SK-N-SH treated with all-trans-retinoic acid at 6 μM for 48 hours (cell line): Measurements from ENCODE around the gene SIL1.

Source experiments
- ARNTL ChIP-seq: fragments of 450-650 bp; formaldehyde crosslinking; IDR thresholded peaks from 2 replicates; pipeline ENCODE4 v1.5.0; 2020; ENCODE audit warnings: low read depth, mild to moderate bottlenecking, moderate library complexity, borderline replicate concordance
- GLIS3 ChIP-seq: fragments of 250-450 bp; sonication (Bioruptor Pico); IDR thresholded peaks from 2 replicates; pipeline ENCODE4 v1.5.0; 2020; ENCODE audit warnings: mild to moderate bottlenecking, moderate library complexity
- ISL1 ChIP-seq: fragments of 250-450 bp; sonication (Bioruptor Pico); IDR thresholded peaks from 2 replicates; pipeline ENCODE4 v2.1.2; 2022; ENCODE audit warnings: mild to moderate bottlenecking, moderate library complexity
- OSR1 ChIP-seq: fragments of 250-450 bp; sonication (Bioruptor Pico); IDR thresholded peaks from 2 replicates; pipeline ENCODE4 v1.8.0; 2022; ENCODE audit warnings: moderate library complexity, mild to moderate bottlenecking, inconsistent platforms
- RARB ChIP-seq: fragments of 250-450 bp; sonication (Bioruptor Pico); IDR thresholded peaks from 2 replicates; pipeline ENCODE4 v1.8.0; 2021; ENCODE audit warnings: mild to moderate bottlenecking, moderate library complexity
- SNAI2 ChIP-seq: fragments of 250-450 bp; sonication (Bioruptor Pico); IDR thresholded peaks from 2 replicates; pipeline ENCODE4 v1.5.0; 2020; ENCODE audit warnings: mild to moderate bottlenecking, moderate library complexity
- TCF4 ChIP-seq: fragments of 250-450 bp; sonication (Bioruptor Pico); IDR thresholded peaks from 2 replicates; pipeline ENCODE4 v1.8.0; 2021; ENCODE audit warnings: mild to moderate bottlenecking, moderate library complexity, borderline replicate concordance
- ZC3H10 ChIP-seq: fragments of 250-450 bp; sonication (Bioruptor Pico); IDR thresholded peaks from 2 replicates; pipeline ENCODE4 v1.5.1; 2021; ENCODE audit warnings: mild to moderate bottlenecking, moderate library complexity
- ZFP3 ChIP-seq: fragments of 250-450 bp; sonication (Bioruptor Pico); IDR thresholded peaks from 2 replicates; pipeline ENCODE4 v1.5.0; 2020; ENCODE audit warnings: mild to moderate bottlenecking, moderate library complexity
- ZNF70 ChIP-seq: fragments of 450-650 bp; formaldehyde crosslinking; IDR thresholded peaks from 2 replicates; pipeline ENCODE4 v1.5.0; 2020; ENCODE audit warnings: mild to moderate bottlenecking, moderate library complexity
- ZNF8 ChIP-seq: fragments of 450-650 bp; formaldehyde crosslinking; IDR thresholded peaks from 2 replicates; pipeline ENCODE4 v1.5.0; 2020; ENCODE audit warnings: mild to moderate bottlenecking, moderate library complexity
- TF ChIP-seq, protein P1 (sequence below): fragments of 250-450 bp; sonication (Bioruptor Pico); IDR thresholded peaks from 2 replicates; pipeline ENCODE4 v1.8.0; 2020; ENCODE audit warnings: mild to moderate bottlenecking, moderate library complexity, borderline replicate concordance
- TF ChIP-seq, protein P2 (sequence below): fragments of 250-450 bp; sonication (Bioruptor Pico); IDR thresholded peaks from 2 replicates; pipeline ENCODE4 v1.8.0; 2021; ENCODE audit warnings: low read depth, mild to moderate bottlenecking, moderate library complexity, borderline replicate concordance
- TF ChIP-seq, protein P3 (sequence below): fragments of 250-450 bp; sonication (Bioruptor Pico); IDR thresholded peaks from 2 replicates; pipeline ENCODE4 v1.5.1; 2020; ENCODE audit warnings: low read depth, mild to moderate bottlenecking, moderate library complexity

DNA sequence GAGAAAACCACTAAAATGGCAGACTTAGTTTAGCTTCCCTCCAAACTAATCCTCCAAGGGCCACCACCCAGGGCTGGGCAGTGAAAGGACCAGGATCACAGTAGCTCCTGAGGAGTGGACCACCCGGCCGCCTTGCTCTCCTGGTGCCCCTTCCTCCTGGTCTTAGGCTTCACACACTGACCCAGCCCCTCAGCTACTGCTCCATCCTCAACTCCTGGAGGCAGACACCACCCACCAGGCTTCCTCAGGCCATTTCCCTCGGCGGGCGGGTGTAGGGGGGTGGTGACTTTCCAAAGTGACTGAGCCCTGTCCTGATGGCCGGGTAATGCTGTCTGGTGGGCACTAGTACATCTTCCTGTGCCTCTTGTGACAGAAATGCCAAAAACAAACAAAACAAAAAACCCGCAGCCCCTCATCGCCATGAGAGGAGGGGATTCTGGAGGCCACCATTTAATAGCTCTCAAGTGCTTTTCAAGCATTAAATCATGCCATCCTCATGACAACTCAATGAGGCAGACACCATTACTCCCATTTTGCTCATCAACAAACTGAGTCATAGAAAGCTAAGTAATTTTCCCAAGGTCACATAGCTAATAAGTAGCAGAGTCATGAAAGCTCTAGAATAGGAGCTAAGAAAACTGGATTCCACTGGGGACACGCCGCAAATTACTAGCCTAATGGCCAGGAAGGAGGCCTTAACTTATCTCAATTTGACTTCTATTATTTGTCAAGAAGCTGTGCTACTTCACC is 231.8 kb downstream of the SIL1 start:
- TF ChIP-seq ZC3H10 (CRISPR knock-in tag) (no peak), RARB (CRISPR knock-in tag) (no peak), ARNTL (no peak), TCF4 (no peak), ISL1 (CRISPR knock-in tag) (no peak), SNAI2 (CRISPR knock-in tag) (no peak), ZNF70 (CRISPR knock-in tag) (no peak), ZFP3 (CRISPR knock-in tag) (no peak), GLIS3 (CRISPR knock-in tag) (no peak), OSR1 (CRISPR knock-in tag) (no peak), ZNF8 (CRISPR knock-in tag) (no peak)
- TF ChIP-seq, protein P1, sequence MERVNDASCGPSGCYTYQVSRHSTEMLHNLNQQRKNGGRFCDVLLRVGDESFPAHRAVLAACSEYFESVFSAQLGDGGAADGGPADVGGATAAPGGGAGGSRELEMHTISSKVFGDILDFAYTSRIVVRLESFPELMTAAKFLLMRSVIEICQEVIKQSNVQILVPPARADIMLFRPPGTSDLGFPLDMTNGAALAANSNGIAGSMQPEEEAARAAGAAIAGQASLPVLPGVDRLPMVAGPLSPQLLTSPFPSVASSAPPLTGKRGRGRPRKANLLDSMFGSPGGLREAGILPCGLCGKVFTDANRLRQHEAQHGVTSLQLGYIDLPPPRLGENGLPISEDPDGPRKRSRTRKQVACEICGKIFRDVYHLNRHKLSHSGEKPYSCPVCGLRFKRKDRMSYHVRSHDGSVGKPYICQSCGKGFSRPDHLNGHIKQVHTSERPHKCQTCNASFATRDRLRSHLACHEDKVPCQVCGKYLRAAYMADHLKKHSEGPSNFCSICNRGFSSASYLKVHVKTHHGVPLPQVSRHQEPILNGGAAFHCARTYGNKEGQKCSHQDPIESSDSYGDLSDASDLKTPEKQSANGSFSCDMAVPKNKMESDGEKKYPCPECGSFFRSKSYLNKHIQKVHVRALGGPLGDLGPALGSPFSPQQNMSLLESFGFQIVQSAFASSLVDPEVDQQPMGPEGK (CRISPR knock-in tag), result no peak
- TF ChIP-seq, protein P2, sequence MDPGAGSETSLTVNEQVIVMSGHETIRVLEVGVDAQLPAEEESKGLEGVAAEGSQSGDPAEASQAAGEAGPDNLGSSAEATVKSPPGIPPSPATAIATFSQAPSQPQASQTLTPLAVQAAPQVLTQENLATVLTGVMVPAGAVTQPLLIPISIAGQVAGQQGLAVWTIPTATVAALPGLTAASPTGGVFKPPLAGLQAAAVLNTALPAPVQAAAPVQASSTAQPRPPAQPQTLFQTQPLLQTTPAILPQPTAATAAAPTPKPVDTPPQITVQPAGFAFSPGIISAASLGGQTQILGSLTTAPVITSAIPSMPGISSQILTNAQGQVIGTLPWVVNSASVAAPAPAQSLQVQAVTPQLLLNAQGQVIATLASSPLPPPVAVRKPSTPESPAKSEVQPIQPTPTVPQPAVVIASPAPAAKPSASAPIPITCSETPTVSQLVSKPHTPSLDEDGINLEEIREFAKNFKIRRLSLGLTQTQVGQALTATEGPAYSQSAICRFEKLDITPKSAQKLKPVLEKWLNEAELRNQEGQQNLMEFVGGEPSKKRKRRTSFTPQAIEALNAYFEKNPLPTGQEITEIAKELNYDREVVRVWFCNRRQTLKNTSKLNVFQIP (CRISPR knock-in tag), result no peak
- TF ChIP-seq, protein P3, sequence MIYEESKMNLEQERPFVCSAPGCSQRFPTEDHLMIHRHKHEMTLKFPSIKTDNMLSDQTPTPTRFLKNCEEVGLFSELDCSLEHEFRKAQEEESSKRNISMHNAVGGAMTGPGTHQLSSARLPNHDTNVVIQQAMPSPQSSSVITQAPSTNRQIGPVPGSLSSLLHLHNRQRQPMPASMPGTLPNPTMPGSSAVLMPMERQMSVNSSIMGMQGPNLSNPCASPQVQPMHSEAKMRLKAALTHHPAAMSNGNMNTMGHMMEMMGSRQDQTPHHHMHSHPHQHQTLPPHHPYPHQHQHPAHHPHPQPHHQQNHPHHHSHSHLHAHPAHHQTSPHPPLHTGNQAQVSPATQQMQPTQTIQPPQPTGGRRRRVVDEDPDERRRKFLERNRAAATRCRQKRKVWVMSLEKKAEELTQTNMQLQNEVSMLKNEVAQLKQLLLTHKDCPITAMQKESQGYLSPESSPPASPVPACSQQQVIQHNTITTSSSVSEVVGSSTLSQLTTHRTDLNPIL (CRISPR knock-in tag), result no peak
